ENCODE data around the gene CACNA2D2.

CACNA2D2 gene

GRCh38 chr3:50319181-50319893 is 184.1 kb downstream of the CACNA2D2 start:
- H3K4me3 ChIP-seq (ENCODE audit: insufficient read depth, low read length, poor library complexity, severe bottlenecking) = no peak overlapping the region

GRCh38 chr3:50318615-50319014 is 184.8 kb downstream of the CACNA2D2 start:
- H3K27ac ChIP-seq (ENCODE audit: low read depth, low read length) = no peak overlapping the region

More at GRCh38 chr3:50319181-50319893, 184.1 kb downstream of the CACNA2D2 start:
- Histone ChIP-seq H3K9me3 (ENCODE audit: insufficient read depth, low read length) (no peaks in the 10 kb centered on the region), H3K79me2 (ENCODE audit: insufficient read depth, low read length) (no peaks in the 10 kb centered on the region), H3K27ac (ENCODE audit: low read depth, low read length) (no peak overlapping the region), H3K36me3 (ENCODE audit: low read length) (no peaks in the 10 kb centered on the region), H3K27me3 (ENCODE audit: low read length) (no peaks in the 10 kb centered on the region), H3F3A (ENCODE audit: insufficient read depth) (no peaks in the 10 kb centered on the region), H3K9me2 (replicated peaks; ENCODE audit: insufficient read depth, low read length) (no peaks in the 10 kb centered on the region), H4K20me1 (ENCODE audit: low read depth, low read length) (no peaks in the 10 kb centered on the region), H3K4me2 (ENCODE audit: low read depth, low read length, poor library complexity, severe bottlenecking) (no peak overlapping the region), H2AFZ (ENCODE audit: low read depth, low read length, severe bottlenecking) (no peak overlapping the region), H3K9ac (ENCODE audit: low read length) (no peak overlapping the region)
- TF ChIP-seq CTCF (IDR thresholded peaks at IDR 0.05; ENCODE audit: insufficient read depth, low read length, poor library complexity, severe bottlenecking) = no peak
- no peak for TF ChIP-seq EZH2phosphoT487 (conservative IDR thresholded peaks at IDR 0.05; ENCODE audit: low read length)

GRCh38 chr3:50318163-50318562 is 185.3 kb downstream of the CACNA2D2 start:
- H4K20me1 ChIP-seq (ENCODE audit: low read depth, low read length) = no peaks in the 10 kb centered on the region
- no peak for TF ChIP-seq CTCF (IDR thresholded peaks at IDR 0.05; ENCODE audit: insufficient read depth, low read length, poor library complexity, severe bottlenecking)
- no peak for TF ChIP-seq EZH2phosphoT487 (conservative IDR thresholded peaks at IDR 0.05; ENCODE audit: low read length)
- H3K9me2 ChIP-seq (replicated peaks; ENCODE audit: insufficient read depth, low read length) = no peaks in the 10 kb centered on the region
- no peak overlapping the region for H3K4me2 ChIP-seq (ENCODE audit: low read depth, low read length, poor library complexity, severe bottlenecking)
- H3K4me3 ChIP-seq (ENCODE audit: insufficient read depth, low read length, poor library complexity, severe bottlenecking) = no peak overlapping the region
- no peak overlapping the region for H3K27ac ChIP-seq (ENCODE audit: low read depth, low read length)
- no peaks in the 10 kb centered on the region for H3K9me3 ChIP-seq (ENCODE audit: insufficient read depth, low read length)
- H3F3A ChIP-seq (ENCODE audit: insufficient read depth) = 0 out of 2 replicates have a peak, but pooled peaks cover 3% of the 10 kb centered on the region
- H2AFZ ChIP-seq (ENCODE audit: low read depth, low read length, severe bottlenecking) = no peak overlapping the region
- H3K79me2 ChIP-seq (ENCODE audit: insufficient read depth, low read length) = no peaks in the 10 kb centered on the region
- no peaks in the 10 kb centered on the region for H3K27me3 ChIP-seq (ENCODE audit: low read length)
- H3K9ac ChIP-seq (ENCODE audit: low read length) = no peak overlapping the region
- no peaks in the 10 kb centered on the region for H3K36me3 ChIP-seq (ENCODE audit: low read length)

More at GRCh38 chr3:50318615-50319014, 184.8 kb downstream of the CACNA2D2 start:
- Histone ChIP-seq H3K4me3 (ENCODE audit: insufficient read depth, low read length, poor library complexity, severe bottlenecking) (no peak overlapping the region), H3K27me3 (ENCODE audit: low read length) (no peaks in the 10 kb centered on the region), H3F3A (ENCODE audit: insufficient read depth) (0 out of 2 replicates have a peak, but pooled peaks cover 3% of the 10 kb centered on the region), H3K9me2 (replicated peaks; ENCODE audit: insufficient read depth, low read length) (no peaks in the 10 kb centered on the region), H3K9me3 (ENCODE audit: insufficient read depth, low read length) (no peaks in the 10 kb centered on the region), H3K36me3 (ENCODE audit: low read length) (no peaks in the 10 kb centered on the region), H2AFZ (ENCODE audit: low read depth, low read length, severe bottlenecking) (no peak overlapping the region), H4K20me1 (ENCODE audit: low read depth, low read length) (no peaks in the 10 kb centered on the region), H3K79me2 (ENCODE audit: insufficient read depth, low read length) (no peaks in the 10 kb centered on the region), H3K4me2 (ENCODE audit: low read depth, low read length, poor library complexity, severe bottlenecking) (no peak overlapping the region), H3K9ac (ENCODE audit: low read length) (no peak overlapping the region)
- TF ChIP-seq EZH2phosphoT487 (conservative IDR thresholded peaks at IDR 0.05; ENCODE audit: low read length) (no peak), CTCF (IDR thresholded peaks at IDR 0.05; ENCODE audit: insufficient read depth, low read length, poor library complexity, severe bottlenecking) (no peak)

Measured in SU-DHL-6 (cell line).